Hepatocyte (in vitro differentiated cells): Measurements from ENCODE around the gene NDUFS1. TPM values are rescaled to one million over a fixed set of nuclear protein-coding genes. Genes with fewer than 3 reads are reported as not detected.

Experiments used
- DNase-seq: peaks from one replicate; pipeline ENCODE4 v3.0.0-alpha.2; 2016; ENCODE audit warnings: low spot score
- H2AFZ ChIP-seq: fragments of 200-600 bp; sonication (generic); 2 replicates; pipeline ENCODE4 v1.6.0; 2016; ENCODE audit warnings: antibody characterized with exemption, mild to moderate bottlenecking
- H3K27ac ChIP-seq: fragments of 200-600 bp; sonication (generic); 2 replicates; pipeline ENCODE4 v1.5.1; 2016; ENCODE audit warnings: mild to moderate bottlenecking
- H3K27me3 ChIP-seq: fragments of 200-600 bp; sonication (generic); 2 replicates; pipeline ENCODE4 v1.6.1; 2016
- H3K36me3 ChIP-seq: fragments of 200-600 bp; sonication (generic); replicated peaks from 2 replicates; pipeline ENCODE4 v1.5.1; 2016; ENCODE audit warnings: low read depth; ENCODE audit not compliant: insufficient read depth
- H3K4me1 ChIP-seq: fragments of 200-600 bp; sonication (generic); 2 replicates; pipeline ENCODE4 v1.5.1; 2016; ENCODE audit warnings: mild to moderate bottlenecking, moderate library complexity; ENCODE audit not compliant: insufficient read depth
- H3K4me2 ChIP-seq: fragments of 200-600 bp; sonication (generic); 2 replicates; pipeline ENCODE4 v1.6.0; 2016
- H3K4me3 ChIP-seq: fragments of 200-600 bp; sonication (generic); 2 replicates; pipeline ENCODE4 v1.5.1; 2016; ENCODE audit warnings: mild to moderate bottlenecking
- H3K79me2 ChIP-seq: fragments of 200-600 bp; sonication (generic); 2 replicates; pipeline ENCODE4 v1.6.0; 2017; ENCODE audit warnings: mild to moderate bottlenecking
- H3K9me2 ChIP-seq: fragments of 200-600 bp; sonication (generic); replicated peaks from 2 replicates; pipeline ENCODE4 v1.6.0; 2017; ENCODE audit warnings: mild to moderate bottlenecking; ENCODE audit not compliant: insufficient read depth
- H3K9me3 ChIP-seq: fragments of 200-600 bp; sonication (generic); 2 replicates; pipeline ENCODE4 v1.5.1; 2016; ENCODE audit warnings: low read depth, mild to moderate bottlenecking
- H4K20me1 ChIP-seq: fragments of 200-600 bp; sonication (generic); 2 replicates; pipeline ENCODE4 v1.6.0; 2016; ENCODE audit warnings: mild to moderate bottlenecking; ENCODE audit not compliant: insufficient read depth, poor library complexity, severe bottlenecking
- EZH2 ChIP-seq: fragments of 200-600 bp; sonication (generic); IDR thresholded peaks from 2 replicates; pipeline ENCODE4 v1.6.1; 2016; ENCODE audit warnings: antibody characterized with exemption, mild to moderate bottlenecking, borderline replicate concordance
- EZH2phosphoT487 ChIP-seq: fragments of 200-600 bp; sonication (generic); IDR thresholded peaks from one replicate; pipeline ENCODE4 v1.6.1; 2018; ENCODE audit warnings: antibody characterized with exemption, mild to moderate bottlenecking, low read depth, moderate library complexity; ENCODE audit not compliant: unreplicated experiment, severe bottlenecking
- WGBS: methylation state at CpG from one replicate; pipeline ENCODE4 v1.1.6; 2016; ENCODE audit warnings: low lambda C conversion rate; ENCODE audit errors: missing lambda C conversion rate; 5-methylcytosine and 5-hydroxymethylcytosine counted together
- polyA plus RNA-seq: library from polyadenylated mRNA; unstranded; fragments of >200 nt; fragmentation: Nextera tagmentation; extraction: Ambion mirVana; gene quantifications from 2 replicates; pipeline ENCODE4 v1.2.1, GENCODE V29; 2016
- total RNA-seq: library from RNA; depleted of rRNA; stranded (reverse); fragments of >200 nt; gene quantifications from 2 replicates; pipeline ENCODE4 v1.2.3, GENCODE V29; 2014
- TF ChIP-seq, protein P1 (sequence below): fragments of 200-600 bp; sonication (generic); IDR thresholded peaks from 2 replicates; pipeline ENCODE4 v1.5.1; 2016; ENCODE audit warnings: antibody characterized with exemption, mild to moderate bottlenecking; ENCODE audit not compliant: poor library complexity

Gene NDUFS1
- total and polyA plus RNA-seq, 2 experiments from 2014 or later, result 46.5 to 121 TPM

GRCh38 chr2:206075113-206075512 is 84.1 kb downstream of the NDUFS1 start:
- Histone ChIP-seq H3K9me2 (no peaks in the 10 kb centered on the region), H3K4me1 (no peaks in the 10 kb centered on the region), H3K36me3 (no peaks in the 10 kb centered on the region), H3K27ac (no peak overlapping the region), H4K20me1 (peaks cover 19% of the 10 kb centered on the region), H3K79me2 (peaks cover 99% of the 10 kb centered on the region), H3K9me3 (no peaks in the 10 kb centered on the region), H3K4me2 (no peak overlapping the region), H3K27me3 (no peaks in the 10 kb centered on the region), H2AFZ (no peak overlapping the region), H3K4me3 (no peak overlapping the region)
- TF ChIP-seq EZH2, result no peak
- no peak for TF ChIP-seq EZH2phosphoT487
- TF ChIP-seq, protein P1, sequence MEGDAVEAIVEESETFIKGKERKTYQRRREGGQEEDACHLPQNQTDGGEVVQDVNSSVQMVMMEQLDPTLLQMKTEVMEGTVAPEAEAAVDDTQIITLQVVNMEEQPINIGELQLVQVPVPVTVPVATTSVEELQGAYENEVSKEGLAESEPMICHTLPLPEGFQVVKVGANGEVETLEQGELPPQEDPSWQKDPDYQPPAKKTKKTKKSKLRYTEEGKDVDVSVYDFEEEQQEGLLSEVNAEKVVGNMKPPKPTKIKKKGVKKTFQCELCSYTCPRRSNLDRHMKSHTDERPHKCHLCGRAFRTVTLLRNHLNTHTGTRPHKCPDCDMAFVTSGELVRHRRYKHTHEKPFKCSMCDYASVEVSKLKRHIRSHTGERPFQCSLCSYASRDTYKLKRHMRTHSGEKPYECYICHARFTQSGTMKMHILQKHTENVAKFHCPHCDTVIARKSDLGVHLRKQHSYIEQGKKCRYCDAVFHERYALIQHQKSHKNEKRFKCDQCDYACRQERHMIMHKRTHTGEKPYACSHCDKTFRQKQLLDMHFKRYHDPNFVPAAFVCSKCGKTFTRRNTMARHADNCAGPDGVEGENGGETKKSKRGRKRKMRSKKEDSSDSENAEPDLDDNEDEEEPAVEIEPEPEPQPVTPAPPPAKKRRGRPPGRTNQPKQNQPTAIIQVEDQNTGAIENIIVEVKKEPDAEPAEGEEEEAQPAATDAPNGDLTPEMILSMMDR, result no peak
- no peak for DNase-seq
- WGBS, result 100% methylated on average over 1 of the region's 1 CpG

DNA sequence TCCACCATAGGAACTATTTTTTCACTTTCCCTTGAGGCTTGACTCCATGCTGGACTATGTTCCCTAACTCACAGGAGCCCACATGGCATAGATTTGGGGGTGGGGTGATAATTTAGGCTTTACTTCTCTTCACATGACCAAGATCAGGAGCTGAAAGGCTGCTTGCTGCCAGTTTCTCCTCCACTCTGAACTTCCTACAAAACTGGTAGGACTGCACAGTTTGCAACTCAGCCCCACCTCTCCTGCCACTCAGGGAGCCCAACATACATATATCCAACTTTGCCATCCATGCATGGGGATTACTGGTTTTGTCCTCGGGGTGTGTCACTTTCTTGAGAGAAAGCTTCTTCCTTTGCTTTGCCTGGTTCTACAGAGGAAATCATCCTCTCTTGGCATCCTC is 87.4 kb downstream of the NDUFS1 start:
- TF ChIP-seq EZH2, result no peak
- TF ChIP-seq EZH2phosphoT487, result no peak
- TF ChIP-seq, protein P1, result no peak
- Histone ChIP-seq H4K20me1 (peaks cover 13% of the 10 kb centered on the region), H3K9me3 (no peaks in the 10 kb centered on the region), H3K27ac (no peak overlapping the region), H3K27me3 (no peaks in the 10 kb centered on the region), H2AFZ (no peak overlapping the region), H3K4me1 (no peaks in the 10 kb centered on the region), H3K4me2 (no peak overlapping the region), H3K36me3 (no peaks in the 10 kb centered on the region), H3K79me2 (peaks cover 99% of the 10 kb centered on the region), H3K9me2 (no peaks in the 10 kb centered on the region), H3K4me3 (no peak overlapping the region)
- WGBS, result 95% methylated on average over 1 of the region's 1 CpG
- DNase-seq, result no peak

- Histone ChIP-seq H4K20me1 (peaks cover 18% of the 10 kb centered on the region), H3K27me3 (no peaks in the 10 kb centered on the region), H3K9me2 (no peaks in the 10 kb centered on the region), H3K36me3 (no peaks in the 10 kb centered on the region), H3K4me3 (no peak overlapping the region), H3K4me1 (no peaks in the 10 kb centered on the region), H3K4me2 (no peak overlapping the region), H3K27ac (no peak overlapping the region), H3K79me2 (peaks cover 99% of the 10 kb centered on the region), H2AFZ (no peak overlapping the region), H3K9me3 (no peaks in the 10 kb centered on the region)
- TF ChIP-seq EZH2 (no peak), EZH2phosphoT487 (no peak)
- TF ChIP-seq, protein P1, result no peak
- WGBS, result 86% methylated on average over 2 of the region's 2 CpGs
- DNase-seq, result no peak
These were observed 89.8 kb downstream of the NDUFS1 start for GRCh38 chr2:206069417-206069816.

GRCh38 chr2:206068207-206068606 is 91.0 kb downstream of the NDUFS1 start:
- Histone ChIP-seq H3K4me3 (no peak overlapping the region), H3K9me2 (no peaks in the 10 kb centered on the region), H3K4me2 (no peak overlapping the region), H3K4me1 (no peaks in the 10 kb centered on the region), H3K9me3 (no peaks in the 10 kb centered on the region), H3K79me2 (peaks cover 99% of the 10 kb centered on the region), H3K36me3 (no peaks in the 10 kb centered on the region), H2AFZ (no peak overlapping the region), H3K27me3 (no peaks in the 10 kb centered on the region), H4K20me1 (peaks cover 19% of the 10 kb centered on the region), H3K27ac (no peak overlapping the region)
- no peak for DNase-seq
- 100% methylated on average over 1 of the region's 1 CpG for WGBS
- TF ChIP-seq, protein P1, result no peak
- TF ChIP-seq EZH2 (no peak), EZH2phosphoT487 (no peak)
